PC-3 (cell line): Measurements from ENCODE around the gene RAET1E. TPM values are rescaled to one million over a fixed set of nuclear protein-coding genes. Genes with fewer than 3 reads are reported as not detected.

ENCODE experiments used
- ATAC-seq: fragments of 200-7000 bp; cut with Tn5 transposase; 2 replicates; pipeline ENCODE4 v1.9.1; 2020; ENCODE audit warnings: mild to moderate bottlenecking, moderate library complexity
- BruUV-seq: library from RNA; stranded (reverse); fragments of 400-500 nt; replicated peaks from 2 replicates; lab custom pipeline; 2021; lab: Mats Ljungman, UMichigan
- CTCF ChIA-PET: fragments of 300-600 bp; sonication (Branson Sonifier 250); formaldehyde crosslinking; loops from one replicate; lab custom pipeline; 2022; ENCODE audit warnings: antibody characterized with exemption; lab: Charles Lee
- POLR2A ChIA-PET: fragments of 300-600 bp; sonication (Branson Sonifier 250); formaldehyde crosslinking; loops from one replicate; lab custom pipeline; 2022; ENCODE audit warnings: antibody characterized with exemption; ENCODE audit not compliant: unreplicated experiment; lab: Charles Lee
- DNase-seq: peaks from one replicate; pipeline ENCODE4 v3.0.0-alpha.2; 2015
- H2AFZ ChIP-seq: fragments of 300-600 bp; sonication (generic); 2 replicates; pipeline ENCODE4 v1.6.0; 2016; ENCODE audit warnings: antibody characterized with exemption, low read length
- H3F3A ChIP-seq: fragments of 300-600 bp; sonication (generic); one replicate; pipeline ENCODE4 v1.6.0; 2017; ENCODE audit warnings: antibody characterized with exemption, low read length, control low read depth, mild to moderate bottlenecking; ENCODE audit not compliant: unreplicated experiment
- H3K27ac ChIP-seq: fragments of 300-600 bp; sonication (generic); 2 replicates; pipeline ENCODE4 v1.5.1; 2016; ENCODE audit warnings: mild to moderate bottlenecking, low read length
- H3K27me3 ChIP-seq: fragments of 300-600 bp; sonication (generic); 2 replicates; pipeline ENCODE4 v1.6.1; 2016; ENCODE audit warnings: low read length, mixed read lengths
- H3K36me3 ChIP-seq: fragments of 300-600 bp; sonication (generic); 2 replicates; pipeline ENCODE4 v1.6.1; 2016; ENCODE audit warnings: low read depth, mixed run types, low read length, mixed read lengths
- H3K4me1 ChIP-seq: fragments of 300-600 bp; sonication (generic); 2 replicates; pipeline ENCODE4 v1.5.1; 2016; ENCODE audit warnings: low read length; ENCODE audit not compliant: insufficient read depth
- H3K4me2 ChIP-seq: fragments of 300-600 bp; sonication (generic); 2 replicates; pipeline ENCODE4 v1.6.0; 2016; ENCODE audit warnings: low read length
- H3K4me3 ChIP-seq: fragments of 300-600 bp; sonication (generic); 2 replicates; pipeline ENCODE4 v1.5.1; 2016; ENCODE audit warnings: mild to moderate bottlenecking, low read length, mixed read lengths
- H3K79me2 ChIP-seq: fragments of 300-600 bp; sonication (generic); 2 replicates; pipeline ENCODE4 v1.6.1; 2017; ENCODE audit warnings: low read length, mixed read lengths
- H3K9ac ChIP-seq: fragments of 300-600 bp; sonication (generic); 2 replicates; pipeline ENCODE4 v1.6.0; 2016; ENCODE audit warnings: mild to moderate bottlenecking, low read length
- H3K9me2 ChIP-seq: fragments of 300-600 bp; sonication (generic); replicated peaks from 2 replicates; pipeline ENCODE4 v1.6.1; 2016; ENCODE audit warnings: mixed run types, low read length, mixed read lengths
- H3K9me3 ChIP-seq: fragments of 300-600 bp; sonication (generic); 2 replicates; pipeline ENCODE4 v1.6.1; 2016; ENCODE audit warnings: low read length, mixed read lengths
- H4K20me1 ChIP-seq: fragments of 300-600 bp; sonication (generic); 2 replicates; pipeline ENCODE4 v1.6.1; 2016; ENCODE audit warnings: low read length, mixed read lengths
- CTCF ChIP-seq: fragments of 300-600 bp; sonication (generic); conservative IDR thresholded peaks from 2 replicates; pipeline ENCODE4 v1.5.1; 2017; ENCODE audit warnings: antibody characterized with exemption, low read depth, mild to moderate bottlenecking, low read length
- EZH2 ChIP-seq: fragments of 300-600 bp; sonication (generic); IDR thresholded peaks from one replicate; pipeline ENCODE4 v1.6.1; 2017; ENCODE audit warnings: antibody characterized with exemption, mild to moderate bottlenecking, low read length; ENCODE audit not compliant: unreplicated experiment
- EZH2phosphoT487 ChIP-seq: fragments of 300-600 bp; sonication (generic); IDR thresholded peaks from 2 replicates; pipeline ENCODE4 v1.6.1; 2018; ENCODE audit warnings: mild to moderate bottlenecking, antibody characterized with exemption, low read length, borderline replicate concordance
- intact Hi-C: fragments of 100-400 bp; cut with micrococcal nuclease; formaldehyde crosslinking; loops from 2 replicates; pipeline ENCODE4 v1.9.0; 2023
- total RNA-seq: library from RNA; depleted of rRNA; stranded (reverse); fragments of >200 nt; gene quantifications from 2 replicates; pipeline ENCODE4 v1.2.3, GENCODE V29; 2014

RAET1E gene
- total RNA-seq, 1 experiment from 2014 or later: 0.40 TPM

GRCh38 chr6:149860834-149861602 lies 36.9 kb downstream of the RAET1E start:
- TF ChIP-seq EZH2: no peak
- peak; percentile 35; the same call in 1 of the 2 replicates for TF ChIP-seq CTCF
- no peaks in the 10 kb centered on the region for H3K27me3 ChIP-seq
- DNase-seq (no peak), ATAC-seq (no peak)
- no peak overlapping the region for H2AFZ ChIP-seq
- H3F3A ChIP-seq: peaks cover 4% of the 10 kb centered on the region
- no peak overlapping the region for H3K27ac ChIP-seq
- H4K20me1 ChIP-seq: no peaks in the 10 kb centered on the region
- H3K4me3 ChIP-seq: peak overlapping the region; percentile 79; the same call in 1 of the 2 replicates
- ChIA-PET CTCF (interaction anchor here (1.0 kb wide), 1 partner anchor 20 kb away, joined by 4 read pairs; no protein-coding TSS in a partner anchor), POLR2A (no interaction called here)
- no peaks in the 10 kb centered on the region for H3K9me2 ChIP-seq
- peak overlapping the region; percentile 86 for H3K4me2 ChIP-seq
- BruUV-seq: no TSS peak
- H3K79me2 ChIP-seq: peaks cover 68% of the 10 kb centered on the region
- no peaks in the 10 kb centered on the region for H3K36me3 ChIP-seq
- H3K9me3 ChIP-seq: no peaks in the 10 kb centered on the region
- peaks cover 38% of the 10 kb centered on the region for H3K4me1 ChIP-seq
- intact Hi-C loops: no loop called here
- H3K9ac ChIP-seq: no peak overlapping the region

GRCh38 chr6:149860513-149860833 lies 37.4 kb downstream of the RAET1E start:
- H3K27ac ChIP-seq: no peak overlapping the region
- no peaks in the 10 kb centered on the region for H3K9me2 ChIP-seq
- no peaks in the 10 kb centered on the region for H3K27me3 ChIP-seq
- ChIA-PET CTCF (no interaction called here), POLR2A (no interaction called here)
- no peak overlapping the region for H3K4me3 ChIP-seq
- H4K20me1 ChIP-seq: no peaks in the 10 kb centered on the region
- H2AFZ ChIP-seq: no peak overlapping the region
- H3K36me3 ChIP-seq: no peaks in the 10 kb centered on the region
- H3K4me2 ChIP-seq: peak overlapping the region; percentile 86; the same call in 1 of the 2 replicates
- DNase-seq (no peak), ATAC-seq (no peak)
- no peaks in the 10 kb centered on the region for H3K9me3 ChIP-seq
- peaks cover 43% of the 10 kb centered on the region for H3K4me1 ChIP-seq
- BruUV-seq: no TSS peak
- no peak overlapping the region for H3K9ac ChIP-seq
- intact Hi-C loops: no loop called here
- H3F3A ChIP-seq: peaks cover 10% of the 10 kb centered on the region
- TF ChIP-seq CTCF (no peak), EZH2 (no peak), EZH2phosphoT487 (no peak)
- peaks cover 71% of the 10 kb centered on the region for H3K79me2 ChIP-seq

GRCh38 chr6:149859938-149860337 lies 38.0 kb downstream of the RAET1E start:
- intact Hi-C loops: no loop called here
- no peak for DNase-seq
- Histone ChIP-seq H3K27ac (no peak overlapping the region), H3K27me3 (no peaks in the 10 kb centered on the region), H3F3A (peaks cover 11% of the 10 kb centered on the region), H3K4me1 (peaks cover 44% of the 10 kb centered on the region), H3K4me3 (no peak overlapping the region), H4K20me1 (no peaks in the 10 kb centered on the region), H3K9me3 (no peaks in the 10 kb centered on the region), H2AFZ (no peak overlapping the region), H3K79me2 (peaks cover 71% of the 10 kb centered on the region), H3K9me2 (no peaks in the 10 kb centered on the region), H3K4me2 (no peak overlapping the region), H3K9ac (no peak overlapping the region), H3K36me3 (no peaks in the 10 kb centered on the region)
- POLR2A ChIA-PET: no interaction called here
- no peak for ATAC-seq
- TF ChIP-seq EZH2: no peak
- TF ChIP-seq CTCF: no peak
- CTCF ChIA-PET: no interaction called here
- no TSS peak for BruUV-seq
